Aorta (tissue), 5 donors: ENCODE results near the gene ATF2. TPM values are rescaled to one million over a fixed set of nuclear protein-coding genes. Genes with fewer than 3 reads are reported as not detected.

Experiments
- ATAC-seq: fragments of 200-7000 bp; cut with Tn5 transposase; one replicate; pipeline ENCODE4 v1.9.1; 2022; ENCODE audit warnings: moderate library complexity; ENCODE audit not compliant: low FRiP score
- DNase-seq, 2 donors: peaks; one replicate each; pipeline ENCODE4 v3.0.0-alpha.2; 2020
- H3K27ac ChIP-seq, 2 donors: one replicate each; pipeline ENCODE4 v1.5.1; 2013; ENCODE audit warnings: low read length in 2 of 2, mild to moderate bottlenecking in 2 of 2, moderate library complexity in 2 of 2, control low read depth in 1 of 2, inconsistent platforms in 1 of 2, low read depth in 1 of 2
- H3K27me3 ChIP-seq, 2 donors: one replicate each; pipeline ENCODE4 v1.6.1; 2013; ENCODE audit warnings: control low read depth in 1 of 2, low read length in 1 of 2, mild to moderate bottlenecking in 1 of 2, moderate library complexity in 1 of 2; ENCODE audit not compliant: insufficient read depth in 2 of 2, control insufficient read depth in 1 of 2
- H3K36me3 ChIP-seq, 2 donors: one replicate each; pipeline ENCODE4 v1.6.1; 2013; ENCODE audit warnings: control low read depth in 1 of 2, low read length in 1 of 2, mild to moderate bottlenecking in 1 of 2; ENCODE audit not compliant: insufficient read depth in 2 of 2, control insufficient read depth in 1 of 2
- H3K4me1 ChIP-seq, 2 donors: one replicate each; pipeline ENCODE4 v1.6.1; 2013; ENCODE audit warnings: low read length in 2 of 2, control low read depth in 1 of 2, mild to moderate bottlenecking in 1 of 2, moderate library complexity in 1 of 2; ENCODE audit not compliant: insufficient read depth in 2 of 2, control insufficient read depth in 1 of 2
- H3K4me3 ChIP-seq, 2 donors: one replicate each; pipeline ENCODE4 v1.5.1; 2013; ENCODE audit warnings: low read length in 2 of 2, control low read depth in 1 of 2, mild to moderate bottlenecking in 1 of 2
- H3K9me3 ChIP-seq: one replicate; pipeline ENCODE4 v1.6.1; 2013; ENCODE audit warnings: mild to moderate bottlenecking, low read length; ENCODE audit not compliant: control insufficient read depth
- WGBS, 2 donors: extraction: QIAGEN DNeasy Blood & Tissue Kit; methylation state at CpG; one replicate each; pipeline ENCODE4 v1.1.7; 2013; 5-methylcytosine and 5-hydroxymethylcytosine counted together
- intact Hi-C, 2 donors: fragments of 100-400 bp; cut with DNase I; formaldehyde crosslinking; loops; one replicate each; pipeline versions ENCODE4 v1.14.2 to v1.15.0; 2022
- polyA plus RNA-seq, 2 donors: library from polyadenylated mRNA; stranded (reverse); fragments of 200-250 nt; gene quantifications; one replicate each; pipeline ENCODE4 v1.2.3, GENCODE V29; 2013
- total RNA-seq, 2 donors: library from RNA; stranded (reverse); fragmentation: NEBNext Ultra II Directional; extraction: Animal tissue kit (Norgen Biotek cat#: 25700); gene quantifications; one replicate each; pipeline ENCODE4 v1.2.1, GENCODE V29; 2021
- donor health status: healthy with polysubstance abuse.
- donor health status: Bipolar disorder and iron deficiency.
- donor health status: DM: no; HTN: no; CAD: no.
- donor health status: DM: no; HTN: no; CAD: no.
- donor health status: DM: yes; HTN: yes; CAD: no.

The ATF2 gene
- total and polyA plus RNA-seq, 4 donors = 17.3 to 72.0 (median 40.9) TPM

DNA sequence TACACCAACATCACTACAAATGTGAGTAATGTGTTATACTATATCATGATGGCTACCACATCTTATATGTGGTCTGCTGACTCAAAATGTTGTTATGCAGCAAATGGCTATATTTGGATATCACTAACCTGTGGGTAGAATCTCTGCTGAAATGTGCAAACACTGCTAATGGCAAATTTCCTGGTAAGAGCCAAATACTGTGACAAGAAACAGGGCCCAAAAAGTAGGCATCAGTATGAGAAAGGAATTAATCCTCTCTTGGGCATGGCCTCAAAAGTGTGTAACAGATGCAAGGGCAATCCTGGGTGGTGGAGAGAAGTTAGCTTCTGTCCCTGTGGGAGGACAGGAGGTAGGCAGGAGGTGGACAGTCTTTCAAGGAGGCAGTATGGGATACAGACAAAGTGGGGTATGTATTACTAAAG, 13.3 kb downstream of the ATF2 start:
- H3K27me3 ChIP-seq = no peaks in the 10 kb centered on the region
- H3K36me3 ChIP-seq = no peaks in the 10 kb centered on the region
- intact Hi-C loops = no loop called here
- H3K4me1 ChIP-seq = no peaks in the 10 kb centered on the region
- no peak overlapping the region for H3K4me3 ChIP-seq
- no peak for DNase-seq
- ATAC-seq = no peak
- no peaks in the 10 kb centered on the region for H3K9me3 ChIP-seq
- H3K27ac ChIP-seq = no peak overlapping the region

DNA sequence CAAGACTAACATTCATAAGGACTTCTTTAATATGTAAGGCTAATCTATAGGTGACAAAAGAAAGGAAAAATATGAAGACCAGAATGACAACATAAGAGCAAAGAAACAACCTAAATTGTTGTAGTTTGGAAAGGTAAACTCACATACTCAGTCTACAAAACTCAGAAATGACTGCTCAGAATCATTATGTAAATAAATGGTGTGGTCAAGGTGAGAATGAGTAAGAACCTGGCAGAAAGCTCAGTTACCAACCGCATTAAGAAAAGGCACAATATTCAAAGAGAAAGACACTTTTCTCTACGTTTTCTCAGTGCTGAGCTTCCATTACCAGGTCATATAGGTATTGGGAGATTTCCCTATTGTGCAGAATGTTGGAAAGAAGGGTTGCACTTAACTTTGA, 15.8 kb downstream of the ATF2 start:
- intact Hi-C loops = no loop called here
- H3K4me1 ChIP-seq = no peaks in the 10 kb centered on the region
- no peak overlapping the region for H3K27ac ChIP-seq
- WGBS, 2 donors = 71 to 75% methylated on average over 2 of the region's 2 CpGs
- no peaks in the 10 kb centered on the region for H3K27me3 ChIP-seq
- no peaks in the 10 kb centered on the region for H3K9me3 ChIP-seq
- H3K4me3 ChIP-seq = no peak overlapping the region
- H3K36me3 ChIP-seq = no peaks in the 10 kb centered on the region
- ATAC-seq (no peak), DNase-seq (no peak)

DNA sequence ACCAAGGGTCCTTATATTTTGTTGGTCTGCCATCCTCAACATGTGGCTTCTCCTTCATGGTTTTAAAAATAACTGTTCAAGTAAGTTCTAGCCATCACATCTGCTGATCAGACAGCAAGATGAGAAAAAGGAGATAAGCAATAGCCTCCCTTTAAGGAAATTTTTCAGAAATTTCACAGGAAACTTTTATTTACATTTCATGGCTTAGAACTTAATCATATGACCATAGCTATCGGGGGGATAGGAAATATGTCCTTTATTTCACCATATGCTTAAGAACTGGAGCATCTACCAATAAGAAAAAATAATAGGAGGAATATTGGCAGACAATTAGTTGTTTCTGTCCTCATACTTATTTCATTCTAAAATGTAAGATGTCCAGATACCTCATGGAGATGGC, 16.2 kb downstream of the ATF2 start:
- 70 to 84% methylated on average over 1 of the region's 1 CpG for WGBS, 2 donors
- Histone ChIP-seq H3K27me3 (no peaks in the 10 kb centered on the region), H3K4me3 (no peak overlapping the region), H3K4me1 (no peaks in the 10 kb centered on the region), H3K27ac (no peak overlapping the region), H3K36me3 (no peaks in the 10 kb centered on the region), H3K9me3 (no peaks in the 10 kb centered on the region)
- intact Hi-C loops = no loop called here
- ATAC-seq (no peak), DNase-seq (no peak)

DNA sequence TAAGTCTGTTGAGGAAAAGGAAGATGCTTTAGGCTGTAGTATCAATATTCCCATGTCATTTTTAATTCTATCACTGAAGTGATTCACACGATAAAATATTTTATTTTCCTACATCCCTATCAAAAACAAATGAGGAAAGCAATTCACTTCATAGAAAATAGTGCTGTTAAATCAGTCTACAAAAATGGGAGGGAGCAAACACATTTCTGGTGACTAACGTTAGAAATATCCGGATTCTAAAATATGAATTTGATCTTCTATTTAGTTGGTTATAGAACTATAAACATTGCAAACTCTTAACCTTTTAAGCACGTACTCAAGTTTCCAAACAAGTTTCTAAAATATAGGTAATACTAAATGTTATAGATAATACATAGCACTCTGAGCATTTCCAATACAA, 20.8 kb downstream of the ATF2 start:
- Histone ChIP-seq H3K9me3 (no peaks in the 10 kb centered on the region), H3K4me1 (no peaks in the 10 kb centered on the region), H3K36me3 (no peaks in the 10 kb centered on the region), H3K4me3 (no peak overlapping the region), H3K27ac (no peak overlapping the region), H3K27me3 (no peaks in the 10 kb centered on the region)
- DNase-seq (no peak), ATAC-seq (no peak)
- 10 to 13% methylated on average over 4 of the region's 4 CpGs for WGBS, 2 donors
- intact Hi-C loops = no loop called here

DNA sequence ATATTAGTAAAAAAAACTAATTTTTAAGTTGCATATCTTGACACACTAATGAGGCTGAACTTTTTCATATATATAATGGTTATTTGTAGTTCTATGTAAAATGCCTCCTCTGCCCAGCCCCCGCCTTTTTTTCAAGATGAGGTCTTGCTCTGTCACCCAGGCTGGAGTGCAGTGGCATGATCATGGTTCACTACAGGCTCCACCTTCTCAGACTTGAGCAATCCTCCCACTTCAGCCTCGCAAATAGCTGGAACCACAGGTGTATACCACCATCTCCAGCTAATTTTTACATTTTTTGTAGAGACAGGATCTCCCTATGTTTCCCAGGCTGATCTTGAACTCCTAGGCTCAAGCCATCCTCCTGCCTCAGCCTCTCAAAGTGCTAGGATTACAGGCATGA, 24.3 kb downstream of the ATF2 start:
- intact Hi-C loops = no loop called here
- Histone ChIP-seq H3K36me3 (no peaks in the 10 kb centered on the region), H3K4me1 (no peaks in the 10 kb centered on the region), H3K9me3 (no peaks in the 10 kb centered on the region), H3K4me3 (no peak overlapping the region), H3K27ac (no peak overlapping the region), H3K27me3 (no peaks in the 10 kb centered on the region)
- DNase-seq = no peak
- WGBS, 2 donors = 95 to 96% methylated on average over 2 of the region's 2 CpGs
- ATAC-seq = no peak

DNA sequence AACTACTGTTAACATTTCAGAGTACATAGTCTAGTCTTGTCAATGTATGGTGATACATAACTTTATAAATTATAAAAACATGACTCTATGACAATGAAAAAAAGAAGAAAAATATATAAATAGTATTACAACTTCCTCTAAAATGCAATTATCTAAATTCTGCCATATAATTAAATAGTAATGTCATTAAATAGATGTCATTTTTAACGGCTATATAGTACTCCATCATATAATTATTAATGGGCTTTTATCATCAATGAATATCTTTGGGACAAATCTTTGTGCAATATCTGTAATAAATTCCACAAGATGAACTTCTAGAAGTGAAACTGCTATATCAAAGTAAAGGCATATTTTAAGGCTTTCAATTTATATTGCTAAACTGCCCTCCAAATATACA, 24.8 kb downstream of the ATF2 start:
- H3K27me3 ChIP-seq = no peaks in the 10 kb centered on the region
- DNase-seq = no peak
- intact Hi-C loops = no loop called here
- WGBS, 2 donors = 94 to 98% methylated on average over 1 of the region's 1 CpG
- H3K4me1 ChIP-seq = no peaks in the 10 kb centered on the region
- H3K9me3 ChIP-seq = no peaks in the 10 kb centered on the region
- ATAC-seq = no peak
- no peak overlapping the region for H3K4me3 ChIP-seq
- no peaks in the 10 kb centered on the region for H3K36me3 ChIP-seq
- H3K27ac ChIP-seq = no peak overlapping the region

DNA sequence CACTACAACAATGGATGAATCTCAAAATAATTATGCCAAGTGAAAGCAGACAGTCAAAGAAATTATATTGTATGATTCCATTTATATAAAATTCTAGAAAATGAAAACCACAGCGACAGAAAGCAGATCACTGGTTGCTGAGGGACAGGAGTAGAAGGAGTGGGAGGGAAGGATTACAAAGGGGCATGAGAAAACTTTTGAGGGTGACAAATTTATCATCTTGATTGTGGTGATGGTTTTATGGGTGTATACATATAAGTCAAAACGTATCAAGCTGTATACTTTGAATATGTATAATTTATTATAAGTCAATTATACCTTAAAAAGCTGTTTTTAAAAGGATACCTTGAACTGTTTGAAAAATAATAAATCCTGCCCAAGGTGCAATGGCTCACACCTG, 27.7 kb downstream of the ATF2 start:
- Histone ChIP-seq H3K9me3 (no peaks in the 10 kb centered on the region), H3K4me1 (peaks cover 0 to 4% of the 10 kb centered on the region in 2 donors), H3K4me3 (no peak overlapping the region), H3K27ac (no peak overlapping the region), H3K36me3 (no peaks in the 10 kb centered on the region), H3K27me3 (no peaks in the 10 kb centered on the region)
- ATAC-seq (no peak), DNase-seq (no peak)
- intact Hi-C loops = no loop called here
- WGBS, 2 donors = 62 to 63% methylated on average over 2 of the region's 2 CpGs

DNA sequence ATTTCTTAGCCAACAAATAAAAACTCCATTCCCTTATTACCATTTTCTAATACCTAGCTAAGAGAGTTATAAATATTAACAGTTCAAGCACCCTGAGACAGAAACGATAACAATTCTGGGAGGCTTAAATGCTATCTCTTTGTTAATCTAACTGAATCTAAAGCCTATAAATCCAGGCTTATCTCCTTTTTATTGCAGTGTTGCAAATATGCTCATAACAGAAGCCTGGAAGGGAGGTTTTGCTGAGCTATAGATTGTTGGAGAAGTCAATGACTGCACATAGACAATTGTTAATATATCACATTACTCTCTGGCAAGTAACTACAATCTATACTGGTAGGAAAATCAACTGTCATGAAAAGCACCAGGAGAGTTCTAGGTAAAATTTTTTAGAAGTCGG, 30.2 kb downstream of the ATF2 start:
- 85 to 93% methylated on average over 2 of the region's 2 CpGs for WGBS, 2 donors
- Histone ChIP-seq H3K4me1 (peaks cover 0 to 4% of the 10 kb centered on the region in 2 donors), H3K4me3 (no peak overlapping the region), H3K27me3 (no peaks in the 10 kb centered on the region), H3K9me3 (no peaks in the 10 kb centered on the region), H3K27ac (no peak overlapping the region), H3K36me3 (no peaks in the 10 kb centered on the region)
- intact Hi-C loops = no loop called here
- ATAC-seq = no peak
- DNase-seq = no peak

DNA sequence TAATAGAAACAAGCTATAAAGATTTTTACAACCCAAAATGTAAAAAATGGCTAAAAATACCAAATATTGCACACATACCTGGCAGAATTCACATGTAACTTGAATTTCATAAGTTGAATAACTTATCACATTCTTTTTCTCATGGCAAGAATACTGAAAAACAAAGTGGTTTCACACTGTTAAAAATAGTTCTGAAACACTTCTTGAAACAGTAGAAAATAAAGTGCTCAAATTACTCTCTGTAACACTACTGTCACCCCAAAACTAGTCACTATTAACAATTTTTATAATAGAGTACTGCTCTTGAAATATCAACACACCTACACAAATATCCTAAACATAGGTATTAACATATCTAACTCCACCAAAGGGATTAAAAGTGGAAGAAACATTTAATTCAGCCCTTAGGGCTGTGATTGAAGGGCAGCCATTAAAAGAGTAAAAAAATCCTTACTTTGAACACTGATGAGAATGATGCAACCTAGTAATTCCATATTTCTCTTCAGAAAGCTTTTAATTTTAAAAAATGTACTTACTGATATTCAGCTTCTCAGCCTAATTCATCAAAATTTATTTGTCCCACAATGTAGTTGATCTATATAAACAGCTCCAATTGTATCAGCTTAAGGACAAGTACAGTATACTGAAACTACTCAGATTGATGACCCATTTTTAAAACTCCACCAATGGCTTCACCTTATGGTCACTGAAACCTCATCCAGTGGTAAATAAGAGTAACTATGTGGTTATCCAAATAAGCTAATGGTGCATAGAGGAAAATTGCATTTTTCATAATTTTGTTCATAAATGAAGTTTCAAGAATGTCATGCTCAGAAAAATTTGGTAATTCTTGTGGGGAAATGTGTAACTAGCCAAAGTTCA, 31.4 kb downstream of the ATF2 start:
- Histone ChIP-seq H3K9me3 (no peaks in the 10 kb centered on the region), H3K36me3 (no peaks in the 10 kb centered on the region), H3K4me3 (no peak overlapping the region), H3K27me3 (no peaks in the 10 kb centered on the region), H3K4me1 (peaks cover 0 to 4% of the 10 kb centered on the region in 2 donors), H3K27ac (no peak overlapping the region)
- ATAC-seq (no peak), DNase-seq (no peak)
- intact Hi-C loops = no loop called here
